Measurements from ENCODE around the gene C10orf143. TPM values are rescaled to one million over a fixed set of nuclear protein-coding genes. Genes with fewer than 3 reads are reported as not detected.

Gene C10orf143
- total RNA-seq, 1 donor from 2014 or later = 3.1 TPM

DNA sequence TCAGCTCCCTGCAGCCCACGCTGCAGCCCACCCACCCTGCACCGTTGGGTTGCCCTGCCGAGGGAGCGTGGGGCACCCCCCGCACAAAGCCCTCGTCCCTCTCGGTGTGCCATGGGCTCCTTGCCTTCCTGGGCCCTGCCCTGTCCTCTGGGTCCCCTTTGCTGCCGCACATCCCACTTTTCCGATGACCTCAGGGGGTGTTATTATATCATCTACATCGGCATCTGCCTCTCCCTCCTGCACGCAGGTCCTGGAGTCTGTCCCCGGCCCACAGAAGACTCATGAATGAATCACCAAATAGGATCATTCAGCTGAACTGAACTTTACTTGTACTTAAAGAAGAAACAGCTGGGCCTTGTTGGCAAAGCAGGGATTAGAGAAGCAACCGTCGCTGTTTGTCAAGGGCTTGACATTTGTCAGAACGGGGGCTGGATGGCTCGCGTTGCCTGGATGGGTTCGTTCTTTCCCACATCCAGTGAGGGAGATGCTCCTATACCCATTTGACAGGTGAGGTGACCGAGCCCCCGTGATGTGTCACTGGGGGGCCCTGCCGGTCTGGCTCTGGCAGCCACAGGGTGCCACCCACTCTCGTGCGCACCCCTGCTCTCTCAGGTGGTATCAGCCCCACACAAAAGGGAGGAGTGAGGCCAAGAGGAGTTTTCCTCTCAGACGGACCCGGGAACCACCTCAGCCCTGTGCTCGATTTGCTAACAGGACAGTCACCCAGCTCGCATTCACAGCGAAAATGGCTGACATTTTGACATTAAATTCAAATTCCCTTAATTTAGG is 87.9 kb downstream of the C10orf143 start:
- H3K9me3 Mint-ChIP-seq = no peaks in the 10 kb centered on the region
- no peak for DNase-seq (ENCODE audit: low spot score)
- no peaks in the 10 kb centered on the region for H3K36me3 Mint-ChIP-seq (ENCODE audit: low read depth)
- H3K27ac Mint-ChIP-seq = no peak overlapping the region
- peaks cover 11% of the 10 kb centered on the region for H3K4me1 Mint-ChIP-seq (ENCODE audit: low read depth)
- H3K27me3 Mint-ChIP-seq (ENCODE audit: low read depth) = no peaks in the 10 kb centered on the region
- H3K4me3 Mint-ChIP-seq (ENCODE audit: low read depth) = no peak overlapping the region
- intact Hi-C loops (cut with micrococcal nuclease) = no loop called here

DNA sequence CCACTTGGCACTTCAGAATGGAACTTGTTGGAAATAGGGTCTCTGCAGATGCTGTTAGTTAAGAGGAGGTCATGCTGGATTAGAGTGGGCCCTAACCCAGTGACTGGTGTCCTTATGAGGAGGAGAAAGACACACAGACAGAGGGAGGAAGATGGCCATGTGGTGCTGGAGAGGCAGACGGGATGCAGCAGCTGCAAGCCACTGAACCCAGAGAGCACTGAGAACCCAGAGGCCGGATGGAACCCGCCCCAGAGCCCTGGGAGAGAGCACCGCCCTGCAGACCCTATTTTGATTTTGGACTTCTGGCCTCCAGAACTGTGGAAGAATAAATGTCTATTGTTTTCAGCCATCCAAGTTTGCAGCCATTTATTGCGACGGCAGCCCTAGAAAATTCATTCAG is 88.5 kb downstream of the C10orf143 start:
- Mint-ChIP-seq H3K9me3 (no peaks in the 10 kb centered on the region), H3K36me3 (ENCODE audit: low read depth) (no peaks in the 10 kb centered on the region), H3K4me3 (ENCODE audit: low read depth) (no peak overlapping the region), H3K4me1 (ENCODE audit: low read depth) (peaks cover 11% of the 10 kb centered on the region), H3K27me3 (ENCODE audit: low read depth) (no peaks in the 10 kb centered on the region), H3K27ac (no peak overlapping the region)
- intact Hi-C loops (cut with micrococcal nuclease) = no loop called here
- no peak for DNase-seq (ENCODE audit: low spot score)

DNA sequence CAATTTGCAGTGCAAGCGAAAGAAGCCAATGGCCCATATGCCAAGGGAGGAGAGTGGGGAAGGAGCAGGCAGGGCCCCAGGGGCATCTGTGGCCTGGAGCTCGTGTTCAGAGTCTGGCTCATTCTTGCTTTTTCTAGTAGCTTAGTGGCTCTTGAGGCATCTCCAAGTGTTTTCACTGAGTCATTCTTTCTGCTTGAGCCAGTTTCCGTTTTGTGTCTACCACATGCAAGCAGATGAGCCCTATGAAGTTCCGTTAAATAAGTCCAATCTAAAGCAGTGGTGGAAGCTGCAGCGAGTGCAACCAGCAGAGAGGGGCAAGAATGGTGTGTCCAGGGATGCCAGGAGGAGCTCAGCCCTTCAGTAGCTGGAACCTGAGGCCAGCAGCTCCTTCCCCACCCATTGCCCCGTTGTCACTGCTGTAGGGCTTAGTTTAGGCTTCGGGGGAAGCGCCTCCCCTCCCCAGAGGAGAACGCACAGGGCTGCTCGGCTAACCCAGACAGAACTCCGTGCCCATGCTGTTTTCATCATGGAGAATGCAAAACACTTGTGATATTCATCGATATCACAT is 89.2 kb downstream of the C10orf143 start:
- no peak overlapping the region for H3K27ac Mint-ChIP-seq
- H3K27me3 Mint-ChIP-seq (ENCODE audit: low read depth) = no peaks in the 10 kb centered on the region
- no peaks in the 10 kb centered on the region for H3K9me3 Mint-ChIP-seq
- peaks cover 11% of the 10 kb centered on the region for H3K4me1 Mint-ChIP-seq (ENCODE audit: low read depth)
- no peak overlapping the region for H3K4me3 Mint-ChIP-seq (ENCODE audit: low read depth)
- no peak for DNase-seq (ENCODE audit: low spot score)
- intact Hi-C loops (cut with micrococcal nuclease) = no loop called here
- H3K36me3 Mint-ChIP-seq (ENCODE audit: low read depth) = no peaks in the 10 kb centered on the region

GRCh38 chr10:130020651-130021382 is 89.8 kb downstream of the C10orf143 start:
- H3K9me3 Mint-ChIP-seq = no peaks in the 10 kb centered on the region
- H3K27me3 Mint-ChIP-seq (ENCODE audit: low read depth) = no peaks in the 10 kb centered on the region
- no peak overlapping the region for H3K27ac Mint-ChIP-seq
- peaks cover 11% of the 10 kb centered on the region for H3K4me1 Mint-ChIP-seq (ENCODE audit: low read depth)
- intact Hi-C loops (cut with micrococcal nuclease) = no loop called here
- H3K4me3 Mint-ChIP-seq (ENCODE audit: low read depth) = no peak overlapping the region
- H3K36me3 Mint-ChIP-seq (ENCODE audit: low read depth) = no peaks in the 10 kb centered on the region
- no peak for DNase-seq (ENCODE audit: low spot score)

DNA sequence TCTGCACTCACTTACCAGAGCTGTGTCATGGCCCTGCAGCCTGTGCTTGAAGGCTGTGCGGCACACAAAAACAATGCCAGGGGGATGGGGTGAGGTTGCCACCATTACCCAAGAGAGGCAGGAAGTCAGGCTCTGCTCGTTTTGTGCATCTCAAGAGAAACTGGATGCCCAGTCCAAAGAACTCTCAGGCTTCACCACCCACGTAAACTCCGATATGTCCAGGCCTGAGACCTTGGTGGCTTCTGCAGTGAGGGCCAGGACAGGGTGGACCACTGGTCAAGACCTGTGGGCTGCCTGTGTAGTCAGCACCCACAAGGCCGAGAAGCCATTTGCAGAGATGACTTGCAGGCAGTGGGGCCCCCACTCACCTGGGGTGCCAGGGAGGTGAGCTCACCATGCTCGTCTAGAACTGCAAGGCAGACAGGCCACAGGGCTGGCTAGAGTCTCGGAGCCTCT is 91.9 kb downstream of the C10orf143 start:
- Mint-ChIP-seq H3K27ac (no peak overlapping the region), H3K36me3 (ENCODE audit: low read depth) (no peaks in the 10 kb centered on the region), H3K9me3 (no peaks in the 10 kb centered on the region), H3K4me1 (ENCODE audit: low read depth) (peaks cover 11% of the 10 kb centered on the region), H3K27me3 (ENCODE audit: low read depth) (no peaks in the 10 kb centered on the region), H3K4me3 (ENCODE audit: low read depth) (no peak overlapping the region)
- intact Hi-C loops (cut with micrococcal nuclease) = no loop called here
- DNase-seq (ENCODE audit: low spot score) = no peak

DNA sequence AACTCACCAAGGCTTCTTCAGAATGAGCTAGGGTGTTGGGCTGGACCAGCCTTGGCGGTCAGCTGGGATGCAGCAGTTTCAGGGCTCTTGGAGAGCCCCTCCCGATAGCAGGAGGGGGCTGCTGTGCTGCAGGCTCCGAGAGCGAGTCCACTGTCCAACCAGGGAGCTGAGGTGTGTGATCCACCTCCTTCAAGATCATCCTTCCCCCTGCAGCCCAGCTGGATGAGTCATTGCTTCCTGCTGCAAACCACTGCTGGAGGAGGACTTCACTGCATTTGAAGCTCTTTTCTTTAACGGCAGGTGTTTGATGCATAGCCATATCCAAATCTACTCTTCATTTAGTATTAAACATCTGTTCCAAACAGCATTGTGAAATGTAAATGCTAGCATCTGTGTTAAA is 92.4 kb downstream of the C10orf143 start:
- no peaks in the 10 kb centered on the region for H3K36me3 Mint-ChIP-seq (ENCODE audit: low read depth)
- no peak overlapping the region for H3K4me3 Mint-ChIP-seq (ENCODE audit: low read depth)

DNA sequence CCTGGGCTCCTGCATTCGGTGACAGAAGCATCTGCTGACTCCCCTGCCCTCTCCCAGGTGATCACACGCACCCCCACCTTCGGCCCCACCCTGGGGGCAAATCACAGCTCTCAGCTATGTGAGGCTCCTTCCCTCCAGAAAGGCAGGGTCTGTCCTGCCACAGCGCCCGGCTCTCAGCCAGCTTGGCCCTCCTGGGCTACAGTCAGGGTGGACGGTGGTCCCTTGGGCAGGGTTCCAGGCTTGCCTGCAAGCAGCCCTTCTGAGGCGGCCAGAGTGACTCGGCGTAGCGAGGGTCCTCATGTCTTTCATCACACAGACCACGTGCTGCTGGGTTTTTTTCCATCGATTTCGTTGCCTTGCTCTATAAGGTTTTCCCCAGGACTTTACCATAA is 93.0 kb downstream of the C10orf143 start:
- intact Hi-C loops (cut with micrococcal nuclease) = no loop called here
- H3K27ac Mint-ChIP-seq = no peak overlapping the region
- H3K4me3 Mint-ChIP-seq (ENCODE audit: low read depth) = no peak overlapping the region
- no peaks in the 10 kb centered on the region for H3K27me3 Mint-ChIP-seq (ENCODE audit: low read depth)
- H3K4me1 Mint-ChIP-seq (ENCODE audit: low read depth) = peaks cover 11% of the 10 kb centered on the region
- no peaks in the 10 kb centered on the region for H3K36me3 Mint-ChIP-seq (ENCODE audit: low read depth)
- no peaks in the 10 kb centered on the region for H3K9me3 Mint-ChIP-seq
- DNase-seq (ENCODE audit: low spot score) = no peak

More for the DNA sequence above, 92.4 kb downstream of the C10orf143 start:
- H3K4me1 Mint-ChIP-seq (ENCODE audit: low read depth) = peaks cover 11% of the 10 kb centered on the region
- intact Hi-C loops (cut with micrococcal nuclease) = no loop called here
- H3K27me3 Mint-ChIP-seq (ENCODE audit: low read depth) = no peaks in the 10 kb centered on the region
- H3K9me3 Mint-ChIP-seq = no peaks in the 10 kb centered on the region
- H3K27ac Mint-ChIP-seq = no peak overlapping the region
- no peak for DNase-seq (ENCODE audit: low spot score)

GRCh38 chr10:130016993-130017630 is 93.5 kb downstream of the C10orf143 start:
- DNase-seq (ENCODE audit: low spot score) = no peak

GRCh38 chr10:130016095-130016494 is 94.5 kb downstream of the C10orf143 start:
- intact Hi-C loops (cut with micrococcal nuclease) = no loop called here
- Mint-ChIP-seq H3K36me3 (ENCODE audit: low read depth) (no peaks in the 10 kb centered on the region), H3K27me3 (ENCODE audit: low read depth) (no peaks in the 10 kb centered on the region), H3K4me1 (ENCODE audit: low read depth) (peaks cover 10% of the 10 kb centered on the region), H3K27ac (no peak overlapping the region), H3K9me3 (no peaks in the 10 kb centered on the region), H3K4me3 (ENCODE audit: low read depth) (no peak overlapping the region)
- DNase-seq (ENCODE audit: low spot score) = no peak

More at GRCh38 chr10:130016993-130017630, 93.5 kb downstream of the C10orf143 start:
- Mint-ChIP-seq H3K27ac (no peak overlapping the region), H3K4me3 (ENCODE audit: low read depth) (no peak overlapping the region), H3K9me3 (no peaks in the 10 kb centered on the region), H3K27me3 (ENCODE audit: low read depth) (no peaks in the 10 kb centered on the region), H3K36me3 (ENCODE audit: low read depth) (no peaks in the 10 kb centered on the region), H3K4me1 (ENCODE audit: low read depth) (peaks cover 11% of the 10 kb centered on the region)
- intact Hi-C loops (cut with micrococcal nuclease) = no loop called here

DNA sequence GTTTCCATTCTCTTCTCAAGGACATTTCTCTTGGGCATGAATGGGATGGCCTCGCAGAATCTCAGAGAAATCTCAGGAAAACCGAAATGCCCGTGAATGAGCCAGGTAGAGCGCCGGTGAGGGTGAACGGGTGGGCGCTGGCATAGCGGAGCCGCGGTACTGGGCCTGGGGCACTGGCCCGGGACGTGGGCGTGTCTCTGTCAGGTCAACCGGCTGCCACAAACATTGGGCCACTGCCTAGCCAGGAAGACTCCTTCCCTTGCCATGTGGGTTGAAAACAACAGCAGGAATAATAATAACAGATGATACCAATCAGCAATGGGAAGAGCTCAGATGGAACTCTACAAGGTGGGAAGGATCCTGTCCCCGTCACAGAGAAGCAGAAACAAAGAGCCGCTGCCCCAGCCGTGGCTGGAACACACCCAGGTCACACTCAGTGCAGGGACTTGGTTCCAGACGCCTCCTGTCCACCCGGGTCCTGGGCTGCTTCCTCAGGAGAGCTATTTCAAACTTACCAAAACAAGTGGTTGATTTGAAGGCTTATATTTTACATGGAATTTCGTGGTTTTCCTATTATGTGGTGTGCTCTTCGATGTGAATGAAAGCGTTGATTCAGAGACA is 95.4 kb downstream of the C10orf143 start:
- Mint-ChIP-seq H3K36me3 (ENCODE audit: low read depth) (no peaks in the 10 kb centered on the region), H3K4me3 (ENCODE audit: low read depth) (no peak overlapping the region), H3K4me1 (ENCODE audit: low read depth) (peaks cover 6% of the 10 kb centered on the region), H3K27ac (no peak overlapping the region), H3K9me3 (no peaks in the 10 kb centered on the region), H3K27me3 (ENCODE audit: low read depth) (no peaks in the 10 kb centered on the region)
- intact Hi-C loops (cut with micrococcal nuclease) = no loop called here
- no peak for DNase-seq (ENCODE audit: low spot score)

DNA sequence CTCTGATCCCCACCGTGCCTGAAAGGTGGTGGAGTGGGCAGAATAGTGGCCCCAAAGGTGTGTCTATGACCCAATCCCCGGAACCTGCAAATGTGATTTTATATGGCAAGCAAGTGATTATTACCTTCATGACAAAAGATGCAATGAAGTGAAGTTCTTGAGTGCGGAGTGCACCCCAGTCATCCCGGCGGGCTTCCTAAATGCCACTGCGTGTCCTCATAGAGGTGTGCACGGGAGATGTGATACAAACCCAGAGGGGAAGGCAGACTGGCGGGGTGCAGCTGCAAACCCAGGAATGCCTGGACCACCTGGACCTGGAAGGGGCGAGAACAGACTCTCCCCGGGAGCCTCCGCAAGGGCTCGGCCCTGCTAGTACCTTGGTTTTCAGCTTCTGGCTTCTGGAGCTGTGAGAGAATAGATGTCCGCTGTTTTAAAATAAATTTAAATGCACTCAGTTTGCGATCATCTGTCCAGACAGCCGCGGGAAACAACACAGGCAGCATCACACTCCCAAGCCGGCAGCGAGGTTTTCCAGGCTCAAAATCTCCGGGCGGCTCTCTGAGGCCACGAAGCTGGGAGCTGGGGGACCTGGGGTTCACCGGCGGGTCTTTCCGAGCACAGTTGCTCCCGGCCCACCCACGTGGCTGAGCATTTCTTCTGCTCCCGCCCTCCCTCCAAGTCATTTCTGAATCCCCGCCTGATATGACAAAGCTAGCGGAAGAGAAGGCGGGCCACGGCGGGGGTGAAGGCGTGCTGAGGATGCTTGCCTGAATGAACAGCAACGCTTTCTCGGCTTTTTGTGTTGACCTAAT is 96.2 kb downstream of the C10orf143 start:
- Mint-ChIP-seq H3K36me3 (ENCODE audit: low read depth) (no peaks in the 10 kb centered on the region), H3K27ac (no peak overlapping the region), H3K4me1 (ENCODE audit: low read depth) (peaks cover 6% of the 10 kb centered on the region), H3K9me3 (no peaks in the 10 kb centered on the region), H3K4me3 (ENCODE audit: low read depth) (no peak overlapping the region), H3K27me3 (ENCODE audit: low read depth) (no peaks in the 10 kb centered on the region)
- DNase-seq (ENCODE audit: low spot score) = no peak
- intact Hi-C loops (cut with micrococcal nuclease) = no loop called here
